Activated CD4-positive, alpha-beta T cell treated with anti-CD3 and anti-CD28 coated beads, Interleukin-2, amount 10 ng/mL, durations not matched to agents 7 days and 5 days (primary cell): ENCODE measurements around the gene EVI2A. TPM values are rescaled to one million over a fixed set of nuclear protein-coding genes. Genes with fewer than 3 reads are reported as not detected.
"Not testable (repeated sequence)": the region's sequence is repeated elsewhere in the genome, so short reads cannot be mapped to it uniquely, and the experiment has no call there.

ENCODE experiments used
- CTCF ChIA-PET: fragments of 350-600 bp; sonication (Branson Sonifier 250); formaldehyde crosslinking; loops from one replicate; lab custom pipeline; 2021; ENCODE audit warnings: antibody characterized with exemption; lab: Charles Lee
- POLR2A ChIA-PET: fragments of 350-600 bp; sonication (Branson Sonifier 250); formaldehyde crosslinking; loops from one replicate; lab custom pipeline; 2021; ENCODE audit warnings: antibody characterized with exemption; lab: Charles Lee
- DNase-seq: peaks from one replicate; pipeline ENCODE4 v3.0.0-alpha.2; 2020
- H3K27ac Mint-ChIP-seq: one replicate; pipeline ENCODE4 v1.8.0; 2021; ENCODE audit warnings: mild to moderate bottlenecking, moderate library complexity, mixed read lengths
- H3K27me3 Mint-ChIP-seq: one replicate; pipeline ENCODE4 v1.8.0; 2021; ENCODE audit warnings: mixed read lengths
- H3K36me3 Mint-ChIP-seq: one replicate; pipeline ENCODE4 v1.8.0; 2021; ENCODE audit warnings: low read depth, mixed read lengths
- H3K4me1 Mint-ChIP-seq: one replicate; pipeline ENCODE4 v1.8.0; 2021; ENCODE audit warnings: mixed read lengths
- H3K4me3 Mint-ChIP-seq: one replicate; pipeline ENCODE4 v1.8.0; 2021; ENCODE audit warnings: mild to moderate bottlenecking, moderate library complexity, mixed read lengths
- H3K9me3 Mint-ChIP-seq: one replicate; pipeline ENCODE4 v1.8.0; 2021; ENCODE audit warnings: mixed read lengths
- total RNA-seq, 2 experiments: library from RNA; stranded (reverse); gene quantifications; one replicate each; pipeline ENCODE4 v1.2.3, GENCODE V29; 2021

Gene EVI2A
- 10 to 100 TPM; 58.9 to 73.4 TPM for total RNA-seq

- CTCF ChIA-PET, result interaction anchor here (0.5 kb wide), 1 partner anchor 1250 kb away, joined by 4 read pairs; no protein-coding TSS in a partner anchor
- peaks cover 30% of the 10 kb centered on the region for H3K4me1 Mint-ChIP-seq
- no peaks in the 10 kb centered on the region for H3K27me3 Mint-ChIP-seq
- peak within 1 kb of the TSS; percentile 94 for H3K27ac Mint-ChIP-seq
- H3K4me3 Mint-ChIP-seq, result peak within 1 kb of the TSS; percentile 80
- H3K36me3 Mint-ChIP-seq, result peaks cover 29% of the 10 kb centered on the region
- no peaks in the 10 kb centered on the region for H3K9me3 Mint-ChIP-seq
- DNase-seq, result peak; percentile 90
- POLR2A ChIA-PET, result interaction anchor here (1.0 kb wide), 1 partner anchor 10 kb away, joined by 8 read pairs; no protein-coding TSS in a partner anchor
Observed at GRCh38 chr17:31321481-31321880, at the start of gene EVI2A. Gene EVI2A (minus strand): TSS chr17:31321622. CDS start chr17:31319013, 2,609 bp downstream.

GRCh38 chr17:31369266-31369665 is 47.8 kb upstream of the EVI2A start:
- no peak for DNase-seq
- ChIA-PET CTCF (interaction anchor here (1.4 kb wide), 2 partner anchors 9 to 20 kb away, joined by 3 read pairs; no protein-coding TSS in a partner anchor), POLR2A (no interaction called here)
- H3K9me3 Mint-ChIP-seq, result no peaks in the 10 kb centered on the region
- peaks cover 2% of the 10 kb centered on the region for H3K36me3 Mint-ChIP-seq
- no peak overlapping the region for H3K4me3 Mint-ChIP-seq
- H3K27ac Mint-ChIP-seq, result no peak overlapping the region
- H3K4me1 Mint-ChIP-seq, result peaks cover 20% of the 10 kb centered on the region
- H3K27me3 Mint-ChIP-seq, result no peaks in the 10 kb centered on the region

- CTCF ChIA-PET, result interaction anchor here (1.9 kb wide), 1 partner anchor 23 kb away, joined by 6 read pairs; no protein-coding TSS in a partner anchor
- Mint-ChIP-seq H3K4me3 (no peak overlapping the region), H3K27me3 (no peaks in the 10 kb centered on the region), H3K27ac (no peak overlapping the region), H3K9me3 (no peaks in the 10 kb centered on the region), H3K4me1 (peaks cover under 1% of the 10 kb centered on the region), H3K36me3 (peaks cover 2% of the 10 kb centered on the region)
- no peak for DNase-seq
- POLR2A ChIA-PET, result no interaction called here
Observed at GRCh38 chr17:31366088-31366487, 44.7 kb upstream of the EVI2A start.

GRCh38 chr17:31364012-31364411 is 42.6 kb upstream of the EVI2A start:
- POLR2A ChIA-PET, result no interaction called here

DNA sequence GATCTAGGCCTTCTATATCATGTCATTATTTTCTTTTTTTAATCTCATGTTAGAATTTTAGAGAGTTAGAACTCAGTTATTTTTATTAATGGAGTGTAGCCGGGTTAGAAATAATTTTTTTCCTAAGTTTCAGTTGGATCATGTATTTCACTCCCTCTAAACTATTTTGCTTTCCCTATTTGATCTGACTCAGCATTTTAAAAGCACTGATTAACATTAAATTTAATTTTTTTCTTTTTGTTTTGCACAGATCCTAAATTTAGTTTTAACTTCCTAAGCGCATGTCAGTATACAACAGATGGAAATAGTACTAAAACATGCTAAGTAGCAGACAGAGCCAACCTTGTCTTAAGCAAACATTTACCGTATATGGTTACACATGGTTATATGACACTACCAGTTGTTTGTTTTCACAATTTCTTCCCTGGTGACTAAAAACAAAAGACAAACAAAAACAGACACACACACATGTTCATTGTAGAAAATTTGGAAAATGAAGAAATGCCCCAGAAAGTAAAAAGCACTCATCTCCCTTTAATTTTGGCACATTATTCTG is 36.5 kb upstream of the EVI2A start:
- POLR2A ChIA-PET, result no interaction called here
- H3K4me1 Mint-ChIP-seq, result no peaks in the 10 kb centered on the region
- no peak for DNase-seq
- CTCF ChIA-PET, result no interaction called here
- no peak overlapping the region for H3K27ac Mint-ChIP-seq
- peaks cover 20% of the 10 kb centered on the region for H3K36me3 Mint-ChIP-seq
- no peaks in the 10 kb centered on the region for H3K27me3 Mint-ChIP-seq
- H3K9me3 Mint-ChIP-seq, result no peaks in the 10 kb centered on the region
- no peak overlapping the region for H3K4me3 Mint-ChIP-seq

More at GRCh38 chr17:31364012-31364411, 42.6 kb upstream of the EVI2A start:
- Mint-ChIP-seq H3K36me3 (peaks cover 11% of the 10 kb centered on the region), H3K27me3 (no peaks in the 10 kb centered on the region), H3K9me3 (no peaks in the 10 kb centered on the region), H3K27ac (no peak overlapping the region), H3K4me3 (no peak overlapping the region), H3K4me1 (no peaks in the 10 kb centered on the region)
- DNase-seq, result no peak
- CTCF ChIA-PET, result interaction anchor here (1.0 kb wide), 1 partner anchor 9 kb away, joined by 3 read pairs; no protein-coding TSS in a partner anchor

DNA sequence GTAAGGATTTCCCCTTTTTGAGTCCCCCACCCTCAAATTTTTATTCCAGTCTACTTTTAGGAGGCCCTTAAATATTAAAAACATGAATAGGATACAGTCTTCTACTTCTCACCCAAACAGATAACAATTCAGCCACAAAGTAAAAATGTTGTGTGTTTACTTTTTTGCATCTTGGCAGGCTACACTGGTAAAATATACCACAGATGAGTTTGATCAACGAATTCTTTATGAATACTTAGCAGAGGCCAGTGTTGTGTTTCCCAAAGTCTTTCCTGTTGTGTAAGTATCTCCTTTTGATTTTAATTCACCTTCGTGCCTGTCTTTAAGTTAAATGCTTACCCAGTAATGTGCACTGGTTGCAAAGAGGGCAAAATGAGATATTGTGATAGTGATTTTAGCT is 35.7 kb upstream of the EVI2A start:
- Mint-ChIP-seq H3K4me1 (no peaks in the 10 kb centered on the region), H3K27me3 (no peaks in the 10 kb centered on the region), H3K36me3 (peaks cover 20% of the 10 kb centered on the region), H3K27ac (no peak overlapping the region), H3K9me3 (no peaks in the 10 kb centered on the region), H3K4me3 (no peak overlapping the region)
- ChIA-PET CTCF (interaction anchor here (1.8 kb wide), 1 partner anchor 13 kb away, joined by 7 read pairs; no protein-coding TSS in a partner anchor), POLR2A (no interaction called here)
- no peak for DNase-seq

DNA sequence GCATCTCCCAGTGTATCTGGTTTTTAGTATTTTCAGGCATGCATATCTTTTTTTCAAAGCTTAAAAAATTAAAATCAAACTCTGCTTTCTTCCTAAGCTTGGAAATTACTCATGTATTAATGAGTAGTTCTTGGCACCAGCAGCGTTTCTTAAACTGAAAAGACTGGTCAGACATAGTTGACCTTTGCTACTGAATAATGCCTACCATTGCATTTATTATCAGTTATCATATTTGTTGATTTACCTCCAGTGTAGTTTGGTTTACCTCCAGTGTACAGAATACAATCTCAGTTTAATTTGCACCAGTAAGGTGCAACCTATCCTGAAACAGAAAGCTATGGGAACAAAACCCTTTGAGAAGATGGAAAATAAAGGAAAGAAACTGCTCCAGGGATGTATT is 34.5 kb upstream of the EVI2A start:
- H3K27me3 Mint-ChIP-seq, result no peaks in the 10 kb centered on the region
- no peaks in the 10 kb centered on the region for H3K4me1 Mint-ChIP-seq
- POLR2A ChIA-PET, result interaction anchor here (0.6 kb wide), 1 partner anchor 11 kb away, joined by 6 read pairs; no protein-coding TSS in a partner anchor
- H3K4me3 Mint-ChIP-seq, result no peak overlapping the region
- H3K9me3 Mint-ChIP-seq, result no peaks in the 10 kb centered on the region
- CTCF ChIA-PET, result interaction anchor here (1.8 kb wide), 1 partner anchor 12 kb away, joined by 7 read pairs; no protein-coding TSS in a partner anchor
- H3K27ac Mint-ChIP-seq, result no peak overlapping the region
- peaks cover 17% of the 10 kb centered on the region for H3K36me3 Mint-ChIP-seq
- no peak for DNase-seq

- POLR2A ChIA-PET, result no interaction called here
- Mint-ChIP-seq H3K9me3 (no peaks in the 10 kb centered on the region), H3K4me3 (no peak overlapping the region), H3K27ac (no peak overlapping the region), H3K27me3 (no peaks in the 10 kb centered on the region), H3K4me1 (no peaks in the 10 kb centered on the region), H3K36me3 (peaks cover 7% of the 10 kb centered on the region)
- CTCF ChIA-PET, result interaction anchor here (1.1 kb wide), 1 partner anchor 8 kb away, joined by 3 read pairs; no protein-coding TSS in a partner anchor
- no peak for DNase-seq
Observed at GRCh38 chr17:31349454-31349853, 28.0 kb upstream of the EVI2A start.

DNA sequence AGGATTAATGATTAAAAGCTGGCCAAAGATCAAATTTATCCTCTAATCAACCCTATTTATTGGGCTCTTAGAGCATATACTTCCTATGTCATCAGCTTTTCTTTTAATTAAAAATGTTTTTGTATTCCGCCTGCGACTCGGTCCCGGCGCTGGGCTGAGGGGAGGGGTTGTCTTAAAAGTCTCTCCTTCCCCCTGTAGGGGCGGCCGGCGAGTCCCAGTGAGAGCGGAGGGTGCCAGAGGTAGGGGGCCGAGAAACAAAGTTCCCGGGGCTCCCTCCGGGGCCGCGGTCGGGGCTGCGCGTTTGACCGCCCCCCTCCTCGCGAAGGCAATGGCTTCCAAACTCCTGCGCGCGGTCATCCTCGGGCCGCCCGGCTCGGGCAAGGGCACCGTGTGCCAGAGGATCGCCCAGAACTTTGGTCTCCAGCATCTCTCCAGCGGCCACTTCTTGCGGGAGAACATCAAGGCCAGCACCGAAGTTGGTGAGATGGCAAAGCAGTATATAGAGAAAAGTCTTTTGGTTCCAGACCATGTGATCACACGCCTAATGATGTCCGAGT is 23.8 kb upstream of the EVI2A start:
- H3K4me1 Mint-ChIP-seq, result not testable (repeated sequence)
- CTCF ChIA-PET, result interaction anchor here (2.4 kb wide), 1 partner anchor 11 kb away, joined by 7 read pairs; no protein-coding TSS in a partner anchor

DNA sequence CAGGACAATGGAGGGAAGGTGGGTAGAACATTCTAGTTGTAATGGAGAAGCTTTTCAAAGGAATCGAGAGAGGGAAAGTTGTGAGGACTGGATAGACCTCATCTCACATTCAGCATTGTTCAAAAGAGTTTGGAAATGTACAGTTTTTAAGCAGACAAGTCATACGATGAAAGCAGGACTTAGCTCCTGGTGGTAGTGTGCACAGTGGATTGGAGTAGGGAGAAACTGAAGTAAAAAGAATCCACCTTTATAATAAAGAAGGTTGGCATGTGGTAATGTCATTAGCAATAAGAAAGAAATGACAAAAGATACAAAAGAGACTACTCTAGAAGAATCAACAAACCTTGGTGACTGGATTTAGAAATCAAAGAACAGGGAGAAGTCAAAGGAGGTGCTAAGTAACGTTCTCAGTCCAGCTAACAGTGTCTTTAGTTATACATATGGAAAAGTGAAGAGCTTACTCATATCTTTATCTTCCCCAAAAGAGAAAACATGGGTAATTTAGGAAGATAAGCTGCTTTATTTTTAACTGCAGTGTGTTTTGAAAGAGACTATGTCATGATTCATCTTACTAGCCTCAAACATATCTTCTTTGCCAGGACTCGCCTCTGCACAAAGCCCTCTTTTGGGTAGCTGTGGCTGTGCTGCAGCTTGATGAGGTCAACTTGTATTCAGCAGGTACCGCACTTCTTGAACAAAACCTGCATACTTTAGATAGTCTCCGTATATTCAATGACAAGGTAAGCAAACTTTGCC is 18.7 kb upstream of the EVI2A start:
- Mint-ChIP-seq H3K4me3 (no peak overlapping the region), H3K4me1 (no peaks in the 10 kb centered on the region), H3K27me3 (no peaks in the 10 kb centered on the region), H3K9me3 (no peaks in the 10 kb centered on the region), H3K27ac (no peak overlapping the region), H3K36me3 (peaks cover 6% of the 10 kb centered on the region)
- no peak for DNase-seq
- CTCF ChIA-PET, result interaction anchor here (0.6 to 1.6 kb wide), 4 partner anchors 9 to 516 kb away, joined by 3 read pairs; partner anchors contain the start of gene CRLF3
- POLR2A ChIA-PET, result interaction anchor here (0.6 kb wide), 2 partner anchors 348 to 387 kb away, joined by 3 to 6 read pairs; no protein-coding TSS in a partner anchor

More for the DNA sequence above, 23.8 kb upstream of the EVI2A start:
- DNase-seq, H3K27me3 Mint-ChIP-seq, H3K9me3 Mint-ChIP-seq, H3K4me3 Mint-ChIP-seq, H3K36me3 Mint-ChIP-seq, POLR2A ChIA-PET, H3K27ac Mint-ChIP-seq: not testable (repeated sequence)

DNA sequence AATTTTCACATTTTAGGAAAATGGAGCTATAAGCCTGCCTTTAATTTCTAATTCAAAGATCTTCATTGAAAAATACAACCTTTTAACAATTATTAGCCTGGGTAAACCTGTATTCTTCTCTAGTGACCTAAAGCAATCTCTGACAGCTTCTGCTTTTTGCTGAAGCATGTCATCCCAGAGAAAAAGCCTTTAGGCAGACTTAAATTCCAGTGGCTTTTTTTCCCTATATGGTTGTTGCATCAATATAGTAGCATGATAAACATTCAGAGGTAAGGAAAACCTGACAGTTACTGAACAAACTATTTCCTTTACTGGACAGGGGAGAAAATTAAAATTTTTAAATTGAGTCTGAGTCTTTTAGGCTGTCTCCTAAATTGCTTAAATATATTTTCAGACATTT is 7.8 kb upstream of the EVI2A start:
- DNase-seq, result no peak
- Mint-ChIP-seq H3K27me3 (no peaks in the 10 kb centered on the region), H3K9me3 (no peaks in the 10 kb centered on the region), H3K27ac (no peak overlapping the region), H3K4me3 (no peak overlapping the region), H3K4me1 (peaks cover 8% of the 10 kb centered on the region), H3K36me3 (peaks cover 13% of the 10 kb centered on the region)
- CTCF ChIA-PET, result interaction anchor here (0.5 to 0.6 kb wide), 2 partner anchors 56 to 129 kb away, joined by 3 read pairs; no protein-coding TSS in a partner anchor
- POLR2A ChIA-PET, result no interaction called here

DNA sequence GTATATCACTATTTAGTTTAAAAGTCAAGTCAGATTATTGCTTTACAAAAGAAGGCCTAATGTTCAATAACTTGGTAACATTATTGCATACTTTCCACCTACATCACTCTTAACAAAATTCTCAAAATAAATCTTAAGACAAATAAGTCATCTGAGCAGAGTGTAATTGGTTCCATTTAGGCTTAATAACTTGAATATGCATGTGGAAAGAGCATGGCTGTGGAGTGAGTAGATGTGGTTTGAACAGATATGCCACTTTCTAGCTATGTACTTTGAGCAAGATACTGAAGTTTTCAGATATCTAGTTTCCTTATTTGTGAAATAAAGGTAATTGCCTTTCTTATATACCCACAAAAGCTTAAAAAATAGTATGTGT is 6.7 kb upstream of the EVI2A start:
- H3K4me1 Mint-ChIP-seq, result peaks cover 13% of the 10 kb centered on the region
- peaks cover 13% of the 10 kb centered on the region for H3K36me3 Mint-ChIP-seq
- ChIA-PET CTCF (no interaction called here), POLR2A (no interaction called here)
- H3K27ac Mint-ChIP-seq, result no peak overlapping the region
- H3K9me3 Mint-ChIP-seq, result no peaks in the 10 kb centered on the region
- H3K27me3 Mint-ChIP-seq, result no peaks in the 10 kb centered on the region
- no peak for DNase-seq
- H3K4me3 Mint-ChIP-seq, result no peak overlapping the region
